ENCODE data around the gene AUNIP. TPM values are rescaled to one million over a fixed set of nuclear protein-coding genes. Genes with fewer than 3 reads are reported as not detected.

Gene AUNIP
- total RNA-seq, 1 experiment from 2014 or later = 11.0 TPM

- H3K4me2 ChIP-seq = peak overlapping the region; percentile 80
- no peak for DNase-seq
- no peaks in the 10 kb centered on the region for H3K36me3 ChIP-seq (ENCODE audit: low read depth)
- intact Hi-C loops (cut with micrococcal nuclease; ENCODE audit: unreplicated experiment) = loop anchor here (1.0 to 2.0 kb wide), 2 partner anchors 16 kb away; partner anchors contain the start of gene AUNIP
- H3F3A ChIP-seq (ENCODE audit: insufficient read depth, low read depth) = peaks cover 10% of the 10 kb centered on the region
- H3K9me3 ChIP-seq (ENCODE audit: insufficient read depth, low read depth) = no peaks in the 10 kb centered on the region
- peaks cover 41% of the 10 kb centered on the region for H3K4me1 ChIP-seq (replicated peaks; ENCODE audit: insufficient read depth)
- CTCF ChIA-PET = interaction anchor here (0.7 to 1.4 kb wide), 6 partner anchors 13 to 94 kb away, joined by 3 to 8 read pairs (median 4); no protein-coding TSS in a partner anchor
- H3K4me3 ChIP-seq = peak overlapping the region; percentile 71
- peaks cover 27% of the 10 kb centered on the region for H3K79me2 ChIP-seq (ENCODE audit: low read depth)
- BruUV-seq (replicated peaks) = no TSS peak
- peak overlapping the region; percentile 71; the same call in 1 of the 2 replicates for H3K27ac ChIP-seq
- no peaks in the 10 kb centered on the region for H3K27me3 ChIP-seq (ENCODE audit: insufficient read depth, low read depth)
- no peaks in the 10 kb centered on the region for H3K9me2 ChIP-seq (ENCODE audit: insufficient read depth)
- TF ChIP-seq EZH2 (IDR thresholded peaks at IDR 0.05; ENCODE audit: low read depth) = no peak
- no peak for TF ChIP-seq CTCF (conservative IDR thresholded peaks at IDR 0.05)
- POLR2A ChIA-PET (ENCODE audit: unreplicated experiment) = interaction anchor here (0.6 to 1.2 kb wide), 5 partner anchors 16 to 426 kb away, joined by 3 to 12 read pairs (median 4); partner anchors contain the start of gene MTFR1L
- H2AFZ ChIP-seq = peak overlapping the region; percentile 78
- no peaks in the 10 kb centered on the region for H4K20me1 ChIP-seq (ENCODE audit: insufficient read depth)
Observed at GRCh38 chr1:25874635-25875153, 15.4 kb upstream of the AUNIP start.

GRCh38 chr1:25874209-25874608, 15.0 kb upstream of the AUNIP start:
- CTCF ChIA-PET = interaction anchor here (0.7 kb wide), 1 partner anchor 94 kb away, joined by 7 read pairs; no protein-coding TSS in a partner anchor

GRCh38 chr1:25873120-25873519, 13.9 kb upstream of the AUNIP start:
- BruUV-seq (replicated peaks) = no TSS peak
- ChIA-PET POLR2A (ENCODE audit: unreplicated experiment) (no interaction called here), CTCF (no interaction called here)
- TF ChIP-seq EZH2 (IDR thresholded peaks at IDR 0.05; ENCODE audit: low read depth) (no peak), CTCF (conservative IDR thresholded peaks at IDR 0.05) (no peak)
- no peak overlapping the region for H2AFZ ChIP-seq
- peaks cover 27% of the 10 kb centered on the region for H3K79me2 ChIP-seq (ENCODE audit: low read depth)
- H3F3A ChIP-seq (ENCODE audit: insufficient read depth, low read depth) = peaks cover 10% of the 10 kb centered on the region
- H3K9me2 ChIP-seq (ENCODE audit: insufficient read depth) = no peaks in the 10 kb centered on the region
- H3K4me3 ChIP-seq = no peak overlapping the region
- H3K4me2 ChIP-seq = peak overlapping the region; percentile 80
- intact Hi-C loops (cut with micrococcal nuclease; ENCODE audit: unreplicated experiment) = no loop called here
- H3K27me3 ChIP-seq (ENCODE audit: insufficient read depth, low read depth) = no peaks in the 10 kb centered on the region
- no peaks in the 10 kb centered on the region for H4K20me1 ChIP-seq (ENCODE audit: insufficient read depth)
- DNase-seq = no peak
- H3K27ac ChIP-seq = no peak overlapping the region
- peaks cover 27% of the 10 kb centered on the region for H3K4me1 ChIP-seq (replicated peaks; ENCODE audit: insufficient read depth)
- no peaks in the 10 kb centered on the region for H3K9me3 ChIP-seq (ENCODE audit: insufficient read depth, low read depth)
- H3K36me3 ChIP-seq (ENCODE audit: low read depth) = no peaks in the 10 kb centered on the region

More at GRCh38 chr1:25874209-25874608, 15.0 kb upstream of the AUNIP start:
- Histone ChIP-seq H3K79me2 (ENCODE audit: low read depth) (peaks cover 27% of the 10 kb centered on the region), H3K4me2 (peak overlapping the region; percentile 80), H3F3A (ENCODE audit: insufficient read depth, low read depth) (peaks cover 10% of the 10 kb centered on the region), H2AFZ (0 out of 2 replicates have a peak overlapping the region, but pooled peaks have one; percentile 78), H3K9me2 (ENCODE audit: insufficient read depth) (no peaks in the 10 kb centered on the region), H3K36me3 (ENCODE audit: low read depth) (no peaks in the 10 kb centered on the region), H3K27ac (no peak overlapping the region), H3K9me3 (ENCODE audit: insufficient read depth, low read depth) (no peaks in the 10 kb centered on the region), H3K27me3 (ENCODE audit: insufficient read depth, low read depth) (no peaks in the 10 kb centered on the region), H3K4me1 (replicated peaks; ENCODE audit: insufficient read depth) (peaks cover 37% of the 10 kb centered on the region), H4K20me1 (ENCODE audit: insufficient read depth) (no peaks in the 10 kb centered on the region), H3K4me3 (peak overlapping the region; percentile 71)
- BruUV-seq (replicated peaks) = no TSS peak
- TF ChIP-seq EZH2 (IDR thresholded peaks at IDR 0.05; ENCODE audit: low read depth) (no peak), CTCF (conservative IDR thresholded peaks at IDR 0.05) (no peak)
- intact Hi-C loops (cut with micrococcal nuclease; ENCODE audit: unreplicated experiment) = loop anchor here (2.0 kb wide), 1 partner anchor 15 kb away; the partner anchor contains the start of gene AUNIP
- DNase-seq = no peak
- POLR2A ChIA-PET (ENCODE audit: unreplicated experiment) = interaction anchor here (0.6 to 0.9 kb wide), 3 partner anchors 18 to 426 kb away, joined by 3 to 6 read pairs (median 4); partner anchors contain the start of gene MTFR1L

All from PC-9 (cell line).